BE2C (cell line): ENCODE results near the gene KCTD11.

Experiments
- DNase-seq: peaks from one replicate; pipeline ENCODE4 v3.0.0-alpha.2; 2020
- H3K27me3 ChIP-seq: fragments of 250-450 bp; sonication (Bioruptor Pico); 2 replicates; pipeline ENCODE4 v1.5.1; 2020; ENCODE audit warnings: mild to moderate bottlenecking
- H3K36me3 ChIP-seq: fragments of 250-450 bp; sonication (Bioruptor Pico); 2 replicates; pipeline ENCODE4 v1.5.1; 2020; ENCODE audit warnings: mild to moderate bottlenecking
- H3K4me1 ChIP-seq: fragments of 250-450 bp; sonication (Bioruptor Pico); 2 replicates; pipeline ENCODE4 v1.5.1; 2020
- H3K4me3 ChIP-seq: 2 replicates; pipeline ENCODE4 v1.5.1; 2011; ENCODE audit warnings: low read depth, low read length
- H3K9me3 ChIP-seq: fragments of 250-450 bp; sonication (Bioruptor Pico); 2 replicates; pipeline ENCODE4 v1.5.1; 2020
- CTCF ChIP-seq: IDR thresholded peaks from 2 replicates; pipeline ENCODE4 v1.5.1; 2012; ENCODE audit warnings: mild to moderate bottlenecking, low read depth, low read length

The KCTD11 gene

GRCh38 chr17:7352503-7352889 is 534 bp downstream of the KCTD11 start:
- H3K36me3 ChIP-seq, result no peaks in the 10 kb centered on the region
- no peaks in the 10 kb centered on the region for H3K9me3 ChIP-seq
- H3K4me3 ChIP-seq, result peak overlapping the region; percentile 54
- H3K4me1 ChIP-seq, result 0 out of 2 replicates have a peak, but pooled peaks cover 2% of the 10 kb centered on the region
- DNase-seq, result no peak
- no peak; the same call in 1 of the 2 replicates for TF ChIP-seq CTCF
- H3K27me3 ChIP-seq, result no peaks in the 10 kb centered on the region

DNA sequence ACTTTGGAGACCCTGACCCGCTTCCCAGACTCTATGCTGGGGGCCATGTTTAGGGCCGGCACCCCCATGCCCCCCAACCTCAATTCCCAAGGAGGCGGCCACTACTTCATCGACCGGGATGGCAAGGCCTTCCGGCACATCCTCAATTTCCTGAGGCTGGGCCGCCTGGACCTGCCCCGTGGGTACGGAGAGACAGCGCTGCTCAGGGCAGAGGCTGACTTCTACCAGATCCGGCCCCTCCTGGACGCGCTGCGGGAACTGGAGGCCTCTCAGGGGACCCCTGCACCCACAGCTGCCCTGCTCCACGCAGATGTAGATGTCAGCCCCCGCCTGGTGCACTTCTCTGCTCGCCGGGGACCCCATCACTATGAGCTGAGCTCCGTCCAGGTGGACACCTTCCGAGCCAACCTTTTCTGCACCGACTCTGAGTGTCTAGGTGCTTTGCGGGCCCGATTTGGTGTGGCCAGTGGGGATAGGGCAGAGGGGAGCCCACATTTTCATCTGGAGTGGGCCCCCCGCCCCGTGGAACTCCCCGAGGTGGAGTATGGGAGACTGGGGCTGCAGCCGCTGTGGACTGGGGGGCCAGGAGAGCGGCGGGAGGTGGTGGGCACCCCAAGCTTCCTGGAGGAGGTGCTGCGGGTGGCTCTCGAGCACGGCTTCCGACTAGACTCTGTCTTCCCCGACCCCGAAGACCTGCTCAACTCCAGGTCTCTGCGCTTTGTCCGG is 1.1 kb downstream of the KCTD11 start:
- no peaks in the 10 kb centered on the region for H3K9me3 ChIP-seq
- H3K36me3 ChIP-seq, result no peaks in the 10 kb centered on the region
- DNase-seq, result no peak
- no peak for TF ChIP-seq CTCF
- H3K4me3 ChIP-seq, result no peak overlapping the region
- 0 out of 2 replicates have a peak, but pooled peaks cover 2% of the 10 kb centered on the region for H3K4me1 ChIP-seq
- H3K27me3 ChIP-seq, result no peaks in the 10 kb centered on the region

GRCh38 chr17:7354262-7354843 is 2.4 kb downstream of the KCTD11 start:
- H3K9me3 ChIP-seq, result no peaks in the 10 kb centered on the region
- no peak overlapping the region for H3K4me3 ChIP-seq
- TF ChIP-seq CTCF, result no peak
- no peaks in the 10 kb centered on the region for H3K27me3 ChIP-seq
- H3K36me3 ChIP-seq, result no peaks in the 10 kb centered on the region
- 0 out of 2 replicates have a peak, but pooled peaks cover 2% of the 10 kb centered on the region for H3K4me1 ChIP-seq
- DNase-seq, result no peak

DNA sequence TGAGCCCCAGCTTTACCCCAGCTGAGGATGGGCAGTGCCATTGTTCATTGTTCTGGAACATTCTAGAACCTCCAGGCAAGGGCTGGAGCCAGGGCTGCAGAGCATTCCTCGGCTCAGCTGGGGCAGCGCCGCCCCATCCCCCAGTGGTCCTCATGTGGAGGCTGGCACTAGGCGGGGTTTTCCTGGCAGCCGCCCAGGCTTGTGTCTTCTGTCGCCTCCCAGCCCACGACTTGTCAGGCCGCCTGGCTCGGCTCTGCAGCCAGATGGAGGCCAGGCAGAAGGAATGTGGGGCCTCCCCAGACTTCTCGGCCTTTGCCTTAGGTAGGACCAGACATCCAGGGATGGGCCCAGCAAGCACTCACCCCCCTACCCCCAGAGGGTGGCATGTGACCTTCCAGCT is 3.1 kb downstream of the KCTD11 start, which contains the start of gene TMEM95:
Gene TMEM95, plus strand, starts transcription at position 104 of the 400 bp plus-strand sequence. Its CDS starts 49 bp downstream, at position 153.
- H3K4me3 ChIP-seq, result no peak within 1 kb of the TSS
- H3K27me3 ChIP-seq, result no peaks in the 10 kb centered on the region
- TF ChIP-seq CTCF, result no peak
- H3K36me3 ChIP-seq, result no peaks in the 10 kb centered on the region
- no peaks in the 10 kb centered on the region for H3K4me1 ChIP-seq
- H3K9me3 ChIP-seq, result no peaks in the 10 kb centered on the region
- DNase-seq, result peak; percentile 53

DNA sequence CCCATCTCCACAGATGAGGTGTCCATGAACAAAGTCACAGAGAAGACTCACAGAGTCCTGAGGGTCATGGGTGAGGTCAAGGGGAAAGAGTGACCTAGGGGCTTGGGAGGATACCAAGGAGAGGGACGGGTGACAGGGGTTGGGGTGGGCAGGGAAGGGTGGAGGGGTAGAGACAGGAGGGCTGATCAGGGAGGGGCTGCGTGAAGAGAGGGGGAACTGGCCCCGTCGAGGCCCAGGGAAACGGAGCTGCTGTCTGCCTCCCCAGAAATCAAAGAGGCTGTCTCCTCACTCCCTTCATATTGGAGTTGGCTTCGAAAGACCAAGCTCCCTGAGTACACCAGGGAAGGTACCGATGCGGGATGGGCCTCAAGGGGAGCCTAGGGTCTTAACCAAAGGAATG is 3.6 kb downstream of the KCTD11 start:
- Histone ChIP-seq H3K27me3 (no peaks in the 10 kb centered on the region), H3K4me1 (no peaks in the 10 kb centered on the region), H3K9me3 (no peaks in the 10 kb centered on the region), H3K36me3 (no peaks in the 10 kb centered on the region), H3K4me3 (no peak overlapping the region)
- no peak for TF ChIP-seq CTCF
- no peak for DNase-seq

DNA sequence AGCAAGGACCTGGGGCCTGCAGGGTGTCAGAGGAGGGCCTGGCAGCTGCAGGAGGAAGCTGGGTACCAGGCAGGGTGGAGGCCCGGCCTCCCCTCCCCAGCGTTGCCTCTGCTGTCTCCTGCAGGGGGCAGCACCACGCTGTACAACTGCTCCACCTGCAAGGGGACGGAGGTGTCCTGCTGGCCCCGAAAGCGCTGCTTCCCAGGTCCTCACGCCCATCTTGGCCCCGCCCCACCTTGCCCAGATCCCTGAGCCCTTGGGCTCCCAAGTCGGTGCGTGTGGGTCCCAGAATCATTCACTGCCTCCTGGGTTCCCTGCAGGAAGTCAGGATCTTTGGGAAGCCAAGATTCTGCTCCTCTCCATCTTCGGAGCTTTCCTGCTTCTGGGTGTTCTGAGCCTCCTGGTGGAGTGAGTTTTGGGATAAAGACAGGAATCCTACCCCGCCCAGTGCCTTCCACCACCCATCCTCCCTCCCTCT is 4.1 kb downstream of the KCTD11 start:
- Histone ChIP-seq H3K36me3 (no peaks in the 10 kb centered on the region), H3K27me3 (no peaks in the 10 kb centered on the region), H3K9me3 (no peaks in the 10 kb centered on the region), H3K4me1 (no peaks in the 10 kb centered on the region), H3K4me3 (no peak overlapping the region)
- TF ChIP-seq CTCF, result peak; percentile 71
- peak; percentile 77 for DNase-seq
